Osteoblast (primary cell): ENCODE measurements around the gene OR51T1. TPM values are rescaled to one million over a fixed set of nuclear protein-coding genes. Genes with fewer than 3 reads are reported as not detected.

ENCODE experiments used
- DNase-seq: peaks from one replicate; pipeline ENCODE4 v3.0.0; 2011; ENCODE audit warnings: low spot score, mixed read lengths; ENCODE audit not compliant: insufficient read length; ENCODE audit errors: missing footprints
- H2AFZ ChIP-seq: 2 replicates; pipeline ENCODE4 v1.6.0; 2011; ENCODE audit warnings: mild to moderate bottlenecking, low read length
- H3K27ac ChIP-seq: 2 replicates; pipeline ENCODE4 v1.5.1; 2011; ENCODE audit warnings: mild to moderate bottlenecking, low read depth, low read length, moderate library complexity
- H3K27me3 ChIP-seq: 2 replicates; pipeline ENCODE4 v1.6.0; 2012; ENCODE audit warnings: mild to moderate bottlenecking, control low read depth, inconsistent platforms, low read length, moderate library complexity; ENCODE audit not compliant: insufficient read depth
- H3K36me3 ChIP-seq: 2 replicates; pipeline ENCODE4 v1.5.1; 2011; ENCODE audit warnings: mild to moderate bottlenecking, low read length, control low read depth, moderate library complexity; ENCODE audit not compliant: insufficient read depth
- H3K4me1 ChIP-seq: 2 replicates; pipeline ENCODE4 v1.5.1; 2011; ENCODE audit warnings: mild to moderate bottlenecking, low read length, control low read depth, moderate library complexity; ENCODE audit not compliant: insufficient read depth
- H3K4me2 ChIP-seq: 2 replicates; pipeline ENCODE4 v1.6.0; 2011; ENCODE audit warnings: mild to moderate bottlenecking, low read length; ENCODE audit not compliant: insufficient read depth
- H3K4me3 ChIP-seq: fragments of 200-600 bp; sonication (generic); 3 replicates; pipeline ENCODE4 v1.5.1; 2012; ENCODE audit warnings: mild to moderate bottlenecking, low read length, inconsistent platforms; ENCODE audit not compliant: insufficient read depth
- H3K79me2 ChIP-seq: 2 replicates; pipeline ENCODE4 v1.6.0; 2012; ENCODE audit warnings: mild to moderate bottlenecking, low read length, control low read depth, inconsistent platforms; ENCODE audit not compliant: insufficient read depth
- H3K9me3 ChIP-seq: 2 replicates; pipeline ENCODE4 v1.5.1; 2011; ENCODE audit warnings: low read depth, low read length, control low read depth
- H4K20me1 ChIP-seq: 2 replicates; pipeline ENCODE4 v1.6.0; 2012; ENCODE audit warnings: mild to moderate bottlenecking, low read length, control low read depth; ENCODE audit not compliant: insufficient read depth
- total RNA-seq: library from RNA; depleted of rRNA; stranded (reverse); fragments of >200 nt; gene quantifications from 2 replicates; pipeline ENCODE4 v1.2.3, GENCODE V29; 2012
- TF ChIP-seq, protein P1 (sequence below): IDR thresholded peaks from 2 replicates; pipeline ENCODE4 v1.5.1; 2011; ENCODE audit warnings: mild to moderate bottlenecking, low read depth, low read length, moderate library complexity; ENCODE audit errors: extremely low read depth

OR51T1 gene
- total RNA-seq, 1 donor: not detected

DNA sequence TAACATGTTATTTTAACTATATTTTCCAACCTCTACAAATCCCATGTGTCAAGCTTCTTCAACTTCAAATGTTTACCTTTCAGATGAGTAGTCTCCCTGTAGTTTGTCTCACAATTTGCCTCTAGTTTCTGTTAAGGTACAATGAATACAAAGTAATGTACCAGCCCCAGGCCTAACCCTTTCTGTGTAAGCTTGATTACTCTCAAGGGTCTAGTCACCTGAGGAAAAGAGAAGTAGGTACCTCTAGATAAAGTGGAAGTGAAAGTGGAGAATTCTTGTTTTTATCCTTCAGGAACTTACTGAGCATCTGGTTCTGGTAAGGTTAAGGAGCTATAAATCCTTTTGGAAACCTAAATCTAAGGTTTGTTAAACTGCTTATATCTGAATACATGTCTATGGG is 21.8 kb downstream of the OR51T1 start, which contains the start of gene OR51A7:
Gene OR51A7 (plus strand): TSS at position 300 of the 400 bp plus-strand sequence. CDS start 3,587 bp downstream, outside the sequence.
- Histone ChIP-seq H3K27me3 (no peaks in the 10 kb centered on the region), H3K4me1 (no peaks in the 10 kb centered on the region), H3K4me2 (no peak within 1 kb of the TSS), H3K36me3 (no peaks in the 10 kb centered on the region), H2AFZ (no peak within 1 kb of the TSS), H3K27ac (no peak within 1 kb of the TSS), H4K20me1 (no peaks in the 10 kb centered on the region), H3K9me3 (no peaks in the 10 kb centered on the region), H3K4me3 (no peak within 1 kb of the TSS), H3K79me2 (no peaks in the 10 kb centered on the region)
- no peak for DNase-seq
- TF ChIP-seq, protein P1, sequence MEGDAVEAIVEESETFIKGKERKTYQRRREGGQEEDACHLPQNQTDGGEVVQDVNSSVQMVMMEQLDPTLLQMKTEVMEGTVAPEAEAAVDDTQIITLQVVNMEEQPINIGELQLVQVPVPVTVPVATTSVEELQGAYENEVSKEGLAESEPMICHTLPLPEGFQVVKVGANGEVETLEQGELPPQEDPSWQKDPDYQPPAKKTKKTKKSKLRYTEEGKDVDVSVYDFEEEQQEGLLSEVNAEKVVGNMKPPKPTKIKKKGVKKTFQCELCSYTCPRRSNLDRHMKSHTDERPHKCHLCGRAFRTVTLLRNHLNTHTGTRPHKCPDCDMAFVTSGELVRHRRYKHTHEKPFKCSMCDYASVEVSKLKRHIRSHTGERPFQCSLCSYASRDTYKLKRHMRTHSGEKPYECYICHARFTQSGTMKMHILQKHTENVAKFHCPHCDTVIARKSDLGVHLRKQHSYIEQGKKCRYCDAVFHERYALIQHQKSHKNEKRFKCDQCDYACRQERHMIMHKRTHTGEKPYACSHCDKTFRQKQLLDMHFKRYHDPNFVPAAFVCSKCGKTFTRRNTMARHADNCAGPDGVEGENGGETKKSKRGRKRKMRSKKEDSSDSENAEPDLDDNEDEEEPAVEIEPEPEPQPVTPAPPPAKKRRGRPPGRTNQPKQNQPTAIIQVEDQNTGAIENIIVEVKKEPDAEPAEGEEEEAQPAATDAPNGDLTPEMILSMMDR: no peak

DNA sequence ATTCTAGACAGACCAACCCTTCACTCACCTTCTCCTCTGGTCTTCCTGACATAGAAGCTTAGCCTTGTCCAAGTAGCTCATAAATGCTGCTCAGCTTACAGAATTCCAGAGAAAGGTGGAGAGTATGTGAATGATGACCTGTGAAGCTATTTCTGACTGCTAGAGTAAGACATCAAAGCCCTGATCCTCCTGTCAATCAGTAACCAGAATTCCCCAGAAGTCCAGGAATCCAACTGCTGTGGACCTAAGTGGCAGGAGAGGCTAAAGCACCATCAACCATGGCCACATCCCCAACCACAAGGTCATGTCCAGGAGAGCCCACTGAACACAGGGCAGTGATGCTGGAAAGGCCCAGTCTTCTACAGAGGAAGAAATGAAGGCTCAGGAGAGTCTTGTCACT is 34.9 kb downstream of the OR51T1 start:
- H3K36me3 ChIP-seq: no peaks in the 10 kb centered on the region
- no peaks in the 10 kb centered on the region for H3K9me3 ChIP-seq
- H3K27me3 ChIP-seq: no peaks in the 10 kb centered on the region
- no peaks in the 10 kb centered on the region for H3K4me1 ChIP-seq
- no peak for DNase-seq
- H3K79me2 ChIP-seq: no peaks in the 10 kb centered on the region
- H3K4me3 ChIP-seq: no peak overlapping the region
- no peak overlapping the region for H2AFZ ChIP-seq
- no peak overlapping the region for H3K4me2 ChIP-seq
- H3K27ac ChIP-seq: no peak overlapping the region
- TF ChIP-seq, protein P1: no peak
- H4K20me1 ChIP-seq: no peaks in the 10 kb centered on the region

DNA sequence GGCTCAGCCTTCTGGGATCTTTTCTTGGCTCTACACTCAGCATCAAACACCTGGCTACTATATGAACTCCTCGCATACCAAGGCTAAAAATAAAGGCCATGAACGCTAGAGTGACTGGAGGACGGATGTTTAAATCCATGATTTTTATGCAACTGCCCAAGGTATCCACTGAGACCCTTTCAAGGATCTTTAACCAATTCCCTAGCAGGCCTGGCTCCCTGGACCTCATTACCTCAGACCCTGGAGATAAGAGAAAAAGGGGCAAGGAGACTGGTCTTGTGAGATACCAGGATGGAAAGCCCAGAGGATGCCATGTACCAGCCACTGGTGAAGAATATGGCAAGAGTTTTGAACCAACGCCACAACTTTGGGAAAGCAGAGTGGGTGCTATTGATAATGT is 37.5 kb downstream of the OR51T1 start, which contains the start of gene OR51G2:
Gene OR51G2 (minus strand): TSS at position 101 of the 400 bp plus-strand sequence. CDS start 3,687 bp downstream, outside the sequence.
- no peak within 1 kb of the TSS for H3K27ac ChIP-seq
- no peak within 1 kb of the TSS for H3K4me3 ChIP-seq
- DNase-seq: no peak
- TF ChIP-seq, protein P1: no peak
- no peaks in the 10 kb centered on the region for H4K20me1 ChIP-seq
- no peaks in the 10 kb centered on the region for H3K4me1 ChIP-seq
- H2AFZ ChIP-seq: no peak within 1 kb of the TSS
- H3K79me2 ChIP-seq: no peaks in the 10 kb centered on the region
- no peaks in the 10 kb centered on the region for H3K9me3 ChIP-seq
- H3K36me3 ChIP-seq: no peaks in the 10 kb centered on the region
- H3K27me3 ChIP-seq: no peaks in the 10 kb centered on the region
- no peak within 1 kb of the TSS for H3K4me2 ChIP-seq

DNA sequence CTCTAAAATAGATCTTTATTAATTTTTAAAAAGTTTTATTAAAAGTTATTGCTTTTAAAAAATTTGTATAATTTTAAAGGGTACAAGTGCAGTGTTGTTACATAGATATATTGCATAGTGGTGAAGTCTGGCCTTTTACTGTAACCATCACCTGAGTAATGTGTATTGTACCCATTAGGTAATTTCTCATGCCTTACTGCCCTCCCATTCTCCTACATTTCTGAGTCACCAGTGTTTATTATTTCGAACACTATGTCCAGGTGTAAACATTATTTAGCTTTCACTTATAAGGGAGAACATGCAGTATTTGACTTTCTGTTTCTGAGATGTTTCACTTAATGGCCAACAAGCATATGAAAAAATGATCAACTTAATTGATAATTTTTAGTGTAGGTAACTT is 40.1 kb downstream of the OR51T1 start:
- Histone ChIP-seq H2AFZ (no peak overlapping the region), H3K4me2 (no peak overlapping the region), H3K4me1 (no peaks in the 10 kb centered on the region), H3K79me2 (no peaks in the 10 kb centered on the region), H3K27me3 (no peaks in the 10 kb centered on the region), H3K36me3 (no peaks in the 10 kb centered on the region), H3K9me3 (no peaks in the 10 kb centered on the region), H3K27ac (no peak overlapping the region), H3K4me3 (no peak overlapping the region), H4K20me1 (no peaks in the 10 kb centered on the region)
- TF ChIP-seq, protein P1: no peak
- no peak for DNase-seq
